Measurements from ENCODE around the gene HEXIM1. TPM values are rescaled to one million over a fixed set of nuclear protein-coding genes. Genes with fewer than 3 reads are reported as not detected.

The HEXIM1 gene
- polyA plus RNA-seq, 12 donors = 19.6 to 35.9 (median 22.2) TPM; not detected in 1

DNA sequence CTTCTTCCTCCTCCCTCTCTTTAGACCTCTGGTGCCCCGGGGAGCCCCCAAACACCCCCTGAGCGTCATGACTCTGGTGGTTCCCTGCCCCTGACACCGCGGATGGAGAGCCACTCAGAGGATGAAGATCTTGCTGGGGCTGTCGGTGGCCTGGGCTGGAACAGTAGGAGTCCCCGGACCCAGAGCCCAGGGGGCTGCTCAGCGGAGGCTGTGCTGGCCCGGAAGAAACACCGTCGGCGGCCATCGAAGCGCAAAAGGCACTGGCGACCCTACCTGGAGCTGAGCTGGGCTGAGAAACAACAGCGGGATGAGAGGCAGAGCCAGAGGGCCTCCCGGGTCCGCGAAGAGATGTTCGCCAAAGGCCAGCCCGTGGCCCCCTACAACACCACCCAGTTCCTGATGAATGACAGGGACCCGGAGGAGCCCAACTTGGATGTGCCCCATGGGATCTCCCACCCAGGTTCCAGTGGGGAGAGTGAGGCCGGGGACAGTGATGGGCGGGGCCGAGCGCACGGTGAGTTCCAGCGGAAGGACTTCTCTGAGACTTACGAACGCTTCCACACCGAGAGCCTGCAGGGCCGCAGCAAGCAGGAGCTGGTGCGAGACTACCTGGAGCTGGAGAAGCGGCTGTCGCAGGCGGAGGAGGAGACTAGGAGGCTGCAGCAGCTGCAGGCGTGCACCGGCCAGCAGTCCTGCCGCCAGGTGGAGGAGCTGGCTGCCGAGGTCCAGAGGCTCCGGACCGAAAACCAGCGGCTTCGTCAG, 20.9 kb downstream of the HEXIM1 start:
- DNase-seq = no peak

DNA sequence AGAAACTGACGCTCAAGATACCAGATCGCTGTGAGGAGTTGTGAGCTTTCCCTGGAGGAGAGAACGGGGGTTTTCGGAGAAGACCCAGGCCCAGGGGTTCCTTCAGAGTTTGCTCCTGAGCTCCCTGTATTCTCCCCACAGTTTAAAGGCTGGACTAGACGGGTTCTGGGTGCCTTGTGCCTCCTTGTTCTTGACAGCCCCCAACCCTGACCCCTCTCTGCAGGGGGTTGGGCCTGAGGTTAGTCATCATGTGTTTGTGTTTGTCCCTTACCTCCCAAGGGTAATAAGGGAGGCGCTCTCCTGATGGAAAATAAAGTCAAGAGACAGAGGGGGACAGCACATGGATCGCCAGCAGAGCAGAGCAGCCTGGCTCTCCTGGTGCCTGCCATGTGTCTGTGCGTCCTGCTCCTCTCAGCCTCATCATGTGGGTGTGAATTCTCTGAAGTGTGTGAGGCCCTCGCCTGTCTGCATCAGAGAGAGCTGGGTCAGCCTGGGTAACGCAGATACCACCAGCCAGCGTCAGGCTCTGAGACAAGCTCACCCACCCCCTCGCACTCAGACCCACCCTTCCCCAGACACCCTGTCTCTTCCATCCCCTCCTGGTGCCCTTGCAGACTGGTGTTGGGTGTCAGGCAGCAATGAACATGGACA, 22.1 kb downstream of the HEXIM1 start:
- no peak for DNase-seq

DNA sequence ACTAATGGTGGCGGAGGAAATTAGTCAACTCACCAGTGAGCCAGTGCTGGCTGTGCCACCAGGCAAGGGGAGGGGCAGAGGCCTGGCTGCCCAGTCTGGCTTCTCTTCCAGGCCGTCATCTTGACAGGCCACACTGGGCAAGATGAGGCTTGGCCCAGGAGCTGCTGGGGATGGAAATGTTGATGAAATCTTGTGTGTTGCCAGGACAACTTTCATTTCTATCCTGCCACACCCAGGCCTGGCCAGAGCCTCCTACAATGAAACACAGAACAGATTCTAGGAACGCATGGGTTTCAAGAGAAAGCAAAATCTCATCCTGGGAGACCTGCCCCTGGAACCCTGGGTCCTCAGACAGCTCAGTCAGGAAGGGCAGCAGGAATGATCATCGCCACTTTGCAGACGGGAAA, 22.7 kb downstream of the HEXIM1 start:
- peak; percentile 74 for DNase-seq

DNA sequence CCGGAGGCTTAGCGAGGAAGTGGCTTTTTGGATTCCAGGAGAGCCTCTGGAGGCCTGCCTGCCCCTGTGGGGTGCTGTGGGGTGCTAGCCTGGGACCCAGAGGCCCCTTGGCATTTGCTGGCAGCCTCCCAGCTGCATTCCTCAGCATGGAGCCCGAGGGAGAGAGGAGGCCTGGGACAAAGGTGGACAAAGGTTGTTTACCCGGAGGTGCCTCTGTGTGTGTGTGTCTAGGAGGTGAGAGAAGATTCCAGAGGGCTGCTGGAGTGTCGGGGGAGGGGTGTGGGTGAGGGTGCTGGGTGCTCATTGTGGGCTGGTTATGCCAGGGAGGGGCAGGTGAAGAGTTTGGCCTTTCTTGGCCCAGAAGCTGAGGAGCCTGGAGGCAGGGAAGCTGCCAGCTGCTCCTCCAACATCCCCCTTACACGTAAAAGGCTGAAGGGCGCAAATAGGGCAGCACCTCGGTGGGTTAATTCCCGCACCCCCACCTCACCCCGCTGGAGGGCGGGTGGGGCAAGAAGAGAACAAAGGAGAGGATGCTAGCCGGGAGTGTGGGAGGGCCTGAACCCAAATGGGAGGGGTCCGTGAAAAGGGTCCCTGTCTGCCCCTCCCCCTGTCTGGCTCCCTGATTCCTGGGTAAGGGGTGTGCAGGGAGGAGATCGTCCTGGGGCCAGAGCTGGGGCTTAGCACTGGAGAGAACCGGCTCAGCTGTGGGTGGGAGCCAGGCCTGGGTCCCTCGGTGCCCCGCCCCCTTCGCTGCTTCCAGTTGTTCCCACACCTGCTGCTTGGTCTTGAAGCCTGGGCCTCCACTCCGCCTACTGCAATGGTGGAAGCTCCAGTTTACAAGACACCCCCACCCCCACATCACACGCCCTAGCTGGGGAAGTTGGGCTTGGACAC, 23.3 kb downstream of the HEXIM1 start:
- peak; percentile 65 for DNase-seq

DNA sequence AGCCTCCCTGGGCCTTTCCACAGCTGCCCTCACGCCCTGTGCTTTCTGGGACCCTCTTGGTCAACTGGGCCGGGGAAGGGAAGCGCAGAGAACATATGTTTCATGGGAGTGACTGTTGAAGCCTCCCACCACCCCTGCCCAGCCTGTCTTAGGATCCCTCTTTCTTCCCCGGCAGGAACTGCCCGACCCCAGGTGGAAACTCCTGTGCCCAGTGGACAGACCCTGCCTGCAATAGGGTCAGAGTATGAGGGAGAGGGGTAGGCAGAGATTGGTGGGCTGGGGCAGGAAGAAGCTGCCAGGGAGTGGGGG, 23.9 kb downstream of the HEXIM1 start:
- DNase-seq = no peak

DNA sequence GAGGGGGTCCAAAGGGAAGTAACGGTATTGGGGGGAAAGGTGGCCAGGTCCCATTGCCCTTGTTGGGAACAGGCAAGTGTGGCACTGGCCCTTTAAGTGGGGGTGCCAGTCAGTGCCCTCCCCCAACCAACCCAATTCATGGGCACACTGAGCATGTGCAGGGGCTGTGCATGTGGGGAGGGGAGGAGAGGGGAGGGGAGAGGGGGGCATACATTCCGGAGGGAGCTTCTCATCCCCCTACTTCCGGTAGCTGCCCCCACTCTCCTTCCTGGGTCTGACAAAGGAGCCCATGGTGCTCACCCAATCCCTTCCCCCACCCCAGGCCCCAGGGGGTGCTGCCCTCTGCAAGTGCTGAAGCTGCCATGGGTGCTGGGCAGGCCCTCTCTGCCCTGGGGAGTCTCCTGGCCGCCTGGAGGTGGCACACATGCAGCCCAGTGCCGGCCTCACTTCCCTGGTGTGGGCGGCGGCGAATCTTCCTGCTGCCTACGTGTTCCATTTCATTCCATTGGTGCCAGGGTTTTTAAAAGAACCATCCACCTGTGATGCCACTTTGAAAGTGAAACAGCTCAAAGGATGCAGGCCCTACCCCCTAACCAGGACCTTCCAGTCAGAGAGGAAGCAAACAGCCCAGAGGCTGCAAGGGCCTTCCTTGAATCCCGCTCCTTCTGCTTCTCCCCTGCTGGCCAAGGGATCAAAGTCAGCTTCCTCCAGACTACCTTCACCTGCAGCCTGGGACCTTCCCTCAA, 24.4 kb downstream of the HEXIM1 start:
- peak; percentile 68 for DNase-seq

DNA sequence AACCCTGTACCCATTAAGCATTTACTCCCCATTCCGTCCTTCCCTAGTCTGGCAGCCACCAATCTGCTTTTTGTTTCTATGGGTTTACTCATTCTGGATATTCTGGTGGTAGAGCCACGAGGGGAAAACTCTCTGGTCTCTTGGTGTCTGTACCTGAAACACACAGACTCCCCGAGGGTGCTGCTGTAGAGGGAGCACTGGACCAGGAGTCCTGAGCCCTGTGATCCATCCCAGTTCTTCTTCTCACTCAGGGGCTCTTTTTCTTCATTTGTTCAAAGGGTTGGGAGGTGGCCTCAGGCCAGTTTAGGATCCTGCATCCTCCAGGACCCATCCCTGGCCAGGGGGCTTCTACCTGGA, 27.5 kb downstream of the HEXIM1 start:
- DNase-seq = no peak

DNA sequence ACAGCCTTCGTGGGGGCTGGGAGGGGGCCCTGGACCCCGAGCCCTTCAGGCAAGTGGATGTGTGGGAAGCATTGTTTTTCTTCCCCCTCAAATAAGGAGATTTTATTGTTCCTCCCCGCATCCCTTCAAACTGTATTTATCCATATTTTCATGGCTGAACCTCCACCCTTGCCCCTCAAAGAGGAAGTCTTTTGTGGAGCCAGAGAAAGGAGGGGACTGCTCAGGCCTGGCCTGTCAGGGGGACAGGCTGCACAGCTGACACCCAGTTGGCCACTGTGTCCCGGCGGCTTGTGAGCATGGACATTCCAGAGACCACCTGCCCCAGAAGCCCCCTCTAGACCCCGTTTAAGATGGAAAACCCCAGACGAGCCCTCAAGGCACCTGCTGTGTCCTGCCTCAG, 29.3 kb downstream of the HEXIM1 start:
- DNase-seq = no peak

DNA sequence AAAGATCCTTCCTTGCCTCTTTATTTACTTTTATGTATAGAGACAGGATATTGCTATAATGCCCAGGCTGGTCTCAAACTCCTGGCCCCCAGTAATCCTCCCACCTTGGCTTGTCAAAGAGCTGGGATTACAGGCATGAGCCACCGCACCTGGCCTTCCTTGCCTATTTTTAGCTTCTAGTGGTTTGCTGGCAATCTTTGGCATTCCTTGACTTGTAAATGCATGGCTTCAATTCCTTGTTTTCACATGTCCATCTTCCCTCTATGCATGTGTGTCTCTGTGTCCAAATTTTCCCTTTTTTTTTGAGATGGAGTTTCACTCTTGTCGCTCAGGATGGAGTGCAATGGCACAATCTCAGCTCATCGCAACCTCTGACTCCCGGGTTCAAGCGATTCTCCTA, 35.9 kb downstream of the HEXIM1 start:
- no peak for DNase-seq

DNA sequence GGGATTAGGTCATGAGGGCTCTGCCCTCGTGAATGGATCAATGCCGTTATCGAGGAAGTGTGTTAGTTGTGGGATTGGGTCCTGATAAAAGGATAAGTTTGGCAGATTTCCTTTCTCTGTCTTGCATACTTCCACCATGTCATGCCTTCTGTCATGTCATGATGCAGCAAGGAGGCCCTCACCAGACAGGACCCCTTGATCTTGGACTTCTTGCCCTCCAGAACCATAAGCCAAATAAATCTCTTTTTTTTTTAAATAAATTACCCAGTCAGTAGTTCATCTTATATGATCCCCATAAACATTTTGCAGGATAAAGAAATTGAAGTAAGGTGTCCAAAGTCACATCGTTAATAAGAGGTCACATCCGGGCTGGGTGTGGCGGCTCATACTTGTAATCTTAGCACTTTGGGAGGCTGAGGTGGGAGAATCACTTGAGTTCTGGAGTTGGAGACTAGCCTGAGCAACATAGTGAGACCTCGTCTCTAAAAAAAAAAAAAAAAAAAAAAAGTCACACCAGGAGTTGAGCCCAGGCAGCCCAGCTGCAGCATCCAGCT, 38.6 kb downstream of the HEXIM1 start:
- no peak for DNase-seq

DNA sequence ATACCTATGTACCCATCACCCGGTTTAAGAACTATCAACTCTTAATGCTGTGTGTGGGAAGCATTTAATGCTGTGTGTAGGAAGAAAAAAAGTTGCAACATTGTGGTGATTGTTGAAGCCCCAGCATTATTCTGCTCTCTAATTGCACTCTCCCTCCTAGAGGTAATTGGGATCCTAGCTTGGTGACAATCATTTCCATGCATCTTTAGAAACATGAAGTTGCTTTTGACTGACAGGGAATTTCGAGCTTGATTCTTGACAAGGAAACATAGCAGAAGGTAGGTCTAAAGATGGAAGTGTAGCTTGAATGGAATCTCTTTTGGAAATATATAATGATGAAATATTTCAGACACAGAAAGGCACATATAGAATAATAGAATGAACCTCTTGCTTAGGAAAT, 40.7 kb downstream of the HEXIM1 start:
- DNase-seq = no peak

DNA sequence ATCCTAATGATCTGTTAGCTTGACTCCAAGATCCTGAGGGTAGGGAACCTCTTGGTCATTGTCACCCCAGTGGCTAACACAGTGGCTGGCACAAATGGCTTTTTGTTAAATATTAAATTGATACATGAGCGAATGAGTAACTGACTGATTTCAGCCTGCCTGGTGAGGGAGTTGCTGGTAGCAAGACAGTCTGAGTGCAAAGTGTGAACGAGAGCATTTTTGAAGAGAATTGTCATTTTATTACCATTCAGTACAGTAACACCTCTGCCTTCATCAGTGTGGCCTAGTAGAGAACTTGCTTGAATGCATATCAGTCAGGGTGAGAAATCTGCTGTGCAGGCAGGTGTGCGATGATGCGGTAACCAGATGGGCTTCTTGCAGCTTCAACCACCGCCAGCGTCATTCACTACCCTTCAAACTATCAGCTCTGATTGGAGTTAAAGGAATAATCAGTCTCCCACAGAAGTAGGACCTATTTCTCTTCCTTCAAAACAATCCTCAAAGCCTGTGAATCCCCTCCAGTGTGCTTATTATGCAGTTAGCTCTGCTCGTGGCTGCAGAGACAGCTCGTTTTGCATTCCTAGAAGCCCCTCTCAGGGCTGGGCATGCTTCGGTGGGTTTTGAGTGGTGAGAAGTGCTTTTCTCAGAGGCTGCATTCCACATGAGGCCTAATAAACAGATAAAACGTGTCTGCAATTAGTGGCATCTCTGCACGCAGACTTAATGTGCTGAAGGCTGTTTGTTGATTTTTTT, 42.4 kb downstream of the HEXIM1 start:
- DNase-seq = no peak

DNA sequence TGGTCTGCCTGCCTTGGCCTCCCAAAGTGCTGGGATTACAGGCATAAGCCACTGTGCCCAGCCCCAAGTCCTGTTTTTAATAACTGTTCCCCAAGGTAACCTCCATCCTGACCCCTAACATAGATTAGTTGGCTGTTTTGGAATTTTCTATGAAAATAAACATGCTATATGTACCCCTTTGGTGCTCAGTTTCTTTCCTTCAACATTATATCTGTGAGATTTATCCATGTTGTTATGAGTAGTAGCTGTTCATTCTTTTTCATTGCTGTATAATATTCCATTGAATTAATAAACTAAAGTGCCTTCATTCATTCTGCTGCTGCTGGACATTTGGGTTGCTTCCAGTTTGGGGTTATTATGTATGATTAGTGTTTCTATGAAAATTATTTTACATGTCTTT, 47.1 kb downstream of the HEXIM1 start:
- no peak for DNase-seq

DNA sequence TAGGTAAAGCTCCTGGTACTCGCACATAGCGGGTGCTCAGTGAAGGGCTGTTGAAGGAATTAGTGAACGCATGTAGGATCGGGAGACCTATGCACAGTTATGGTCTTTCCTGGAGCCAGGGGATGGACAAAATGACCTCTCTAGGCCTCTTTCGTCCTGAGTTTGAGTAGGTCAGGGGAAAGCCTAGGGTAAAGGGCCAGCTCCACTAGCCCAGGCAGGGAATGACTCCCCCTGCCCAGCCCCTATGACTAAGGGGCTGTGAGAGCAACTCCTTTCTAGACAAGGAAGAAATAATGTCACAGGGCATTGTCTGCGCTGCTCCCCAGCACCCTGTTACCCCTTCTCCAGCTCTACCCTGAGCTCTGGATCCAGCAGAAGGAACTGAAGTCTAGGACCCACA, 48.8 kb downstream of the HEXIM1 start:
- no peak for DNase-seq

DNA sequence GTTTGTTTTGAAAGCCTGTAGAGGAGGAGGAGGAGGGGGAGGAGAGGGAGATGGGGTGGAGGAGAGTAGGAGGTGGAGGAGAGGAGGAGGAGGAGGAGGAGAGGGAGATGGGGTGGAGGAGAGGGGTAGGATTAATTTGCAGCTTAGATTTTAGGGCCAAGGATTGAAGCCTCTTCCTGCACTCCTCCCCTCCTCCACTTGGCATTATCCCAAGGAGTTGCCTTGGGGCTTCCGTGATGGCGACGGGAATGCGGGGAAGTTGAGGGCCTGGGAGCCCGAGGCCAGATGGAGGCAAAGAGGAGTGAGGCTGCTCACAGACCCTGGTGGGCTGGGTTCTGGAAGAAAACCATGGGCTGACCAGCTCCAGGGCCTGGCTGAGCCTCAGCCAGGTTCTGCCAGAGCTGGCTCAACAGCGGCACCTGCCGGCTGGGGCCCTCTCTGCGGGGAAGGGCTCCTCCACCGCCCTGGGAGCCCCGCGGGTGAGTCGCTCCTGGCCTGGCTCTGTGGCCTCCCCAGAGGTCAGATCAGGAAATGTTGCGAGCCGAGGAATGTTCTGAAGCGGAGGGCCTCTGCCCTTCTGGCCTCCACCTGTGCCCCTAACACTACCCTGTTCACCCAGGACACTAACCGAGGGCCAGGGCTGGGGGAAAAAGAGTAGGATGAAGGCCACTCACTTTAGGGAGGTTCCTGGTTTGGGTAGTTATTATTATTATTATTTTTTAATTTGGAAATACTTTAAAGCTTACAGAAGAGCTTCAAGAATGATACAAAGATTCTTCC, 49.5 kb downstream of the HEXIM1 start:
- DNase-seq = peak; percentile 92

DNA sequence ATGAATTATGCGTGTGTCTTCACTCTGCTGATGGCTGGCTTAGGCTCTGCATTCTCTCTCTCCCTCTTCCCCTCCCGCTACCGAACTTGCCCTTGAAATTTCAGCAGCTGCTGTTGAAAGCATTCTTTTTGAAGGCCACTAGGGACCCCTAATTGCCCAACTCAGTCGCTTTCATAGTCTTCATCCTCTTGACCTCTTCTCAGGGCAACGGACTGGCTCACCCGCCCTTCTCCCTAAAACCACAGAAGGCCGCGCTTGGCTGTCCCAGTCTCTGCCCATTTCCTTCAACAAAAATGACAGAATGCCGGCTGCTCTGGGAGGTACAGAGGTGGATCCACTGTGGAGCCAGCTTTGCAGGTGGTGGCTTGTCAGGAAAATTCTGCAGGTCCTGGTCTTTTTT, 52.4 kb downstream of the HEXIM1 start:
- DNase-seq = no peak

DNA sequence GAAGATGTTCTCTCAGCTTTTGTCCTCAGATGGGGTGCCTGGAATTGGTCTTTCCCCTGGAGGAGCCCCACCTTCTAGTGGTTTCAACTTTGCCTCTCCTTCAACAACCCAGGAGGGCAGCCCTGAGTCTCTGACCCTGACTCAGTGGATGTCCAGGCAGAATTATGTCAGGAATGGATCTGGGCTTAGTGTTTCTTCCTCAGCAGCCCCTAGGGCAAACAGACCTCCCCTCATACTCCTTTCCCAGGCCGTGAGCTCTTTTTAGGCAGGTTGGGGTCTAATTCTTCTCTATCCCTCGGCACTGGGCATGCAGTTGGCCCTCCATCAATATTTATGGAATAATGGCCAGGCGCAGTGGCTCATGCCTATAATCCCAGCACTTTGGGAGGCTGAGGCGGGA, 53.2 kb downstream of the HEXIM1 start:
- DNase-seq = no peak
